GM12874 (cell line): ENCODE measurements around the gene GFRA4.

Experiments used
- CTCF ChIP-seq: IDR thresholded peaks from 2 replicates; pipeline ENCODE4 v1.5.1; 2011; ENCODE audit warnings: low read depth, mild to moderate bottlenecking, control low read depth, low read length, moderate library complexity; ENCODE audit not compliant: insufficient read depth

GFRA4 gene

DNA sequence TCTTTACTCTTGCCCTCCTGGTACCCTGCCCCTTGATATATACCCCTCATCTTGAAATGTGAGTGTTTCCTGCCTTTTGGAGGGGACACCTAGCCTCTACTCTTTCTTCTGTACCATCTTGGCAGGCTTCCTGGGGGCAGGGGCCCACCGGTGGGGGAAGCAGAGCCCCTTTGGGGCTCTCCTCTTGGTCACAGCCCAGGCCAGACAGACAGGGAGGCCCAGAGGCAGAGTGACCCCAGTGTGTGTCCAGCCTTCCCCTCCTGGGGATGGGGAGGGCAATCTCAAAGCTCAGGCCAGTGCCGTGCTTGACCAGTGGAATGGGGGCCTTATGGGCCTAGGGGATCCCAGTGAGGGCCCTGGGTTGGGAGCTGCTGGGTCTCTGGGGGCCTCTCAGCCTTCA, 15.0 kb upstream of the GFRA4 start:
- no peak for TF ChIP-seq CTCF

DNA sequence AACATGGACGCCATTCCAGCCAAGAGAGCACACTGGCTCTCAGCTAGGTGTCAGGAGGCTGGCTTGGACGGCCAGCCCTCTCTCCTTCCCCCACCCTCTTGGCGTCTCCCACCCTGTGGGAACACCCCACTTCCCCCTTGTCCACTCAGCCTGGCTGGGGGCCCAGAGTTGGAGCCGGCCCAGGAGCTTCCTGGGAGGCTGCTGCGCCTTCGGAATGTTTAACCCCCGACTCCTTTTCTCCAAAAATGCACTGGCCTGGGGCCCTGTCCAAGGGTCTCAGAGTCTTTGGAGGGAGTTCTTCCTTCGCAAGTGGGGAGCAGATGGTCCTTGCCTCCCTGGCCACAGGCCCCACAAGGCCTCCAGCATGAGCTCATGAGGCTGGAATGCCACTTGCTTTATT, 14.5 kb upstream of the GFRA4 start:
- TF ChIP-seq CTCF: no peak

- no peak for TF ChIP-seq CTCF
These were observed 12.0 kb upstream of the GFRA4 start for GRCh38 chr20:3674995-3675900.

- no peak for TF ChIP-seq CTCF
These were observed 11.2 kb upstream of the GFRA4 start for GRCh38 chr20:3674447-3674846.

DNA sequence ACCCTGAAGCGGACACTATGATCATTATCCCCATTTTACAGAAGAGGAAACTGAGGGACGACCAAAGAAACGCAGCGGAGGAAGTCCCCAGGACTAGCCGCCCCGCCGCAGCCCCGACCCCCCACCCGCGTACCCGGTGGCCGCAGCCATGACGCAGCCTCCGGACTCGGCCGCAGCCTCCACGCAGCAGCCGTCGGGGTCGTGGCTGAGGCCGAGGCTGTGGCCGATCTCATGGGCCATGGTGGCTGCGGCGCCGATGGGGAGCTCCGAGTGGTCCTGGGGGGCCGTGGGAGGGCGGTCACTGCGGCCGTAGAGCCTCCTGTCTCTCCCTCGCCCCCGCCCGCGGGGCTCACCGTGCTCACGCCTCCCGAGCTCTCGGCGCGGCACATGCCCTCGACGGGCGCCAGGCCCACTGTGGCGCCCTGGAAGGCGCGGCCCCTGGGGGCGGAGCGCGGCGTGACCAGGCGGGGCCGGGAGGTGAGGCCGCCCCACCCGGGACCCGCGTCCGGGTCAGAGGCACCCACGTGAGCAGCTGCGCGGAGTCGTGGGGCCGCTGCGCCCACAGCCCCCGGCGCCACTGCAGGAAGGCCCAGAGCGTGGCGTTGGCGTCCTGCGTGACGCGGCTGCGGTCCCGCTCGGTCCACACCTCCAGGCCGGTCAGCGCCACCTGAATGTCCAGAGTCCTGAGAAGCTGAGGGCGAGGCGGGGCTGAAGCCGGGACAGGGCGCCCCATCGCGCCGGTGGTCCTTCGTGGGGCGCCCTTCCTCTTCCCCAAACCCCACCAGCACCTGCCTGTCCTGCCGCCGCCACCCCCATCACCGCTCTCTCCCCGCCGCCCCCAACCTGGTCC, 10.2 kb upstream of the GFRA4 start:
- no peak for TF ChIP-seq CTCF

DNA sequence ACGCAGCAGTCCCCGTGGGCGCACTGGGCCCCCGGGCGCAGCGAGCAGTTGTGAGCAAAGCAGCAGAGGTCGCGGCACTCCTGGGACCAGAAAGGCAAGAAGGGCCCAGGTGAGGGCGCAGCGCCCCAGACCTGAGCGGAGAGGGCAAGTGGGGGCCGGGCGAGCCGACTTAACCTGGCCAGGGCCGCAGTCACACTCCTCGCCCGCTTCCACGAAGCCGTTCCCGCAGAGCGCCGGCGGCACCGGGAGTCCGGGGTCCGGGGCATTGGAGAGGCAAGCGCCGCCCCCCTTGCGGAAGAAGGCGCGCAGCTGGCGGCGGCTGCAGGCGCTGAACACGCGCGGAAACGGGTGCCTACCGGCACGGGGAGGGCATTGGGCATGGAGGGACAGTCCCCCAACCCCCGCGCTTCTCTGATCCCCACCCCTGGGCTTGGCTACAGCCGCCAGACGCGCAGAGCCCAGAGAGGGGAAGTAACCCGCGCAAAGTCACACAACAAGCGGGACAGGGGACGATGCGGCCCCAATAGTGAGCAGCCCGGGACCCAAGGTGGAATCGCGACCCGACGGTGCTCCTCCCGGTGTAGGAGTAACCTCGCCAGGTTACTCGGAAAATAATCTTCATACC, 9.5 kb upstream of the GFRA4 start:
- no peak for TF ChIP-seq CTCF

DNA sequence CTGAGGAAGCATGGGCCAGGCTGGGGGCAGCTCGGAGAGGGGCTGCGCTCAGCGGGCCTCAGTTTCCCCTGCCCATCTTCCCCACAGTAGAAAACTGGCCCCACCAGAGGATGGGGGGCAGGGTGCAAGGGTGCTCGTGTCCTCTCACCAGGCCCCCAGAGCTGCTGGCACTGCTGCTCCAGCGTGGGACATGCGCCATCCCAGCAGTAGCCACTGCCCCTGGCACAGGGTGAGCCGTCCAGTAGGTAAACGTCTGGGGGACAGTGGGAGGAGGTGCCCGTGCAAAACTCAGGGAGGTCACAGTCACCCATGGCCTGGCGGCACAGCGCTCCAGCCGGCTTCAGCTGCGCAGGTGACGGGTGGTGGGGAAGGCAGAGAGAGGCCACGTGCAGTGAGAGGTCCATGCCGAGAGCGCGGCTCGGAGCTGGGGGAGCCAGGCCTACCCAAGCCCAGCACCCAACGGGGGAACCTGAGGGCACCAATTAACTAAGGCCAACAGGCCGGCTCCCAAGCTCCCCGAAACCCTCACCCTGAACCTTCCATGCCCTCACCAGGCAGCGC, 8.9 kb upstream of the GFRA4 start:
- TF ChIP-seq CTCF: no peak
